GM23248 (cell line): ENCODE results near the gene PLA2G4D.

Source experiments
- EZH2 ChIP-seq: fragments of 200-600 bp; sonication (generic); IDR thresholded peaks from 2 replicates; pipeline ENCODE4 v1.6.1; 2018; ENCODE audit warnings: antibody characterized with exemption, mild to moderate bottlenecking; ENCODE audit not compliant: insufficient read depth, poor library complexity, severe bottlenecking
- EZH2phosphoT487 ChIP-seq: fragments of 200-600 bp; sonication (generic); IDR thresholded peaks from 2 replicates; pipeline ENCODE4 v1.6.1; 2018; ENCODE audit warnings: antibody characterized with exemption, moderate library complexity, mild to moderate bottlenecking, low read depth; ENCODE audit not compliant: insufficient read depth

GRCh38 chr15:42079401-42079908 lies 14.9 kb downstream of the PLA2G4D start:
- TF ChIP-seq EZH2 (no peak), EZH2phosphoT487 (no peak)
